GM15510 (cell line): Measurements from ENCODE around the gene TMEM69.

ENCODE experiments used
- POLR2A ChIP-seq: IDR thresholded peaks from 3 replicates; pipeline ENCODE4 v1.6.1; 2011; ENCODE audit warnings: borderline replicate concordance; ENCODE audit not compliant: insufficient read length; ENCODE audit errors: extremely low read depth

TMEM69 gene

GRCh38 chr1:45687754-45688740 is at the start of gene TMEM69:
TMEM69 (plus strand) TSS chr1:45688181; CDS start chr1:45691069, 2,888 bp downstream.
- peak; percentile 70 for TF ChIP-seq POLR2A

GRCh38 chr1:45640293-45640692 is 47.7 kb upstream of the TMEM69 start:
- no peak for TF ChIP-seq POLR2A

- no peak for TF ChIP-seq POLR2A
Measured at GRCh38 chr1:45643321-45643720, 44.7 kb upstream of the TMEM69 start.

- no peak for TF ChIP-seq POLR2A
Measured at GRCh38 chr1:45643978-45644377, 44.0 kb upstream of the TMEM69 start.

GRCh38 chr1:45644661-45645060 is 43.3 kb upstream of the TMEM69 start:
- TF ChIP-seq POLR2A, result no peak

- TF ChIP-seq POLR2A, result no peak
Measured at GRCh38 chr1:45647248-45648021, 40.5 kb upstream of the TMEM69 start.

GRCh38 chr1:45654540-45655280 is 33.3 kb upstream of the TMEM69 start:
- TF ChIP-seq POLR2A, result no peak

GRCh38 chr1:45656573-45657226 is 31.3 kb upstream of the TMEM69 start:
- no peak for TF ChIP-seq POLR2A

GRCh38 chr1:45658171-45658570 is 29.8 kb upstream of the TMEM69 start:
- TF ChIP-seq POLR2A, result no peak

GRCh38 chr1:45659222-45659621 is 28.8 kb upstream of the TMEM69 start:
- no peak for TF ChIP-seq POLR2A

GRCh38 chr1:45660336-45660735 is 27.6 kb upstream of the TMEM69 start:
- no peak for TF ChIP-seq POLR2A

GRCh38 chr1:45666836-45667235 is 21.1 kb upstream of the TMEM69 start:
- no peak for TF ChIP-seq POLR2A

GRCh38 chr1:45667321-45668111 is 20.5 kb upstream of the TMEM69 start:
- TF ChIP-seq POLR2A, result no peak
